ENCODE measurements around the gene CACFD1.
"Not testable (repeated sequence)": the region's sequence is repeated elsewhere in the genome, so short reads cannot be mapped to it uniquely, and the experiment has no call there.

Gene CACFD1

GRCh38 chr9:133440874-133441273, 18.9 kb upstream of the CACFD1 start:
- DNase-seq (ENCODE audit: low spot score), result no peak

- DNase-seq (ENCODE audit: low spot score), result no peak
Measured at GRCh38 chr9:133441571-133441970, 18.2 kb upstream of the CACFD1 start.

GRCh38 chr9:133443248-133443647, 16.5 kb upstream of the CACFD1 start:
- no peak for DNase-seq (ENCODE audit: low spot score)

- no peak for DNase-seq (ENCODE audit: low spot score)
Measured at GRCh38 chr9:133443982-133444381, 15.8 kb upstream of the CACFD1 start.

DNA sequence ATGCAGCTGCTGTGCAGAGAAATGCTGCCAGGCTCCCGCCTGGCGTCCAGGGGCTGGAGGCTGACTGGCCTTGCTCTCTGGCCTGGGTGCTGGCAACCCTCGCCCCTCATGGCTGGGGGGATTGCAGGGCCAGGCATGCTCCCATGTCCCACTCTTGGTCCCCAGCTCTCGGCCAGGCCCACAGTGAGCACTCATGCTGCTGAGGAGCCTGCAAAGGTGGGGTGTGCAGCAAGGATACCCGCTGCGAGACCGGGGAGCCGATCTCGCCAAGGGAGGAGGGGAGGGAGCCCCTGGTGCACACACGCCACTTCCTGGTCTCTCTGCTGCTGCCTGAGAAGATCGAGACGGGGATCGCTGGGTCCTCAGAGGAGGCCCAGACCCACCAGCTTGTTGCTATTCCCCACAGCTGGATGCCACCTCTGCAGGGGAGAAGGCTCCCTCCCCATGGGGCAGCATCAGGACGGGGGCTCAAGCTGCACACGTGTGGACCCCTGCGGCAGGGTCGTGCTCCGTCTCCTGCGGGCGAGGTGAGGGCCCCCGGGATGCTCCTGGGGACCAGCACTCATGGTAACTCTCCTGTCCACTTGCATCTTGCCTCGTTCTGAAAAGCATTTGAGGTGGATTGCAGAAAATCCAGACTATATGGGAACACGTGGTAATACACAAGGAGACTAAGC, 14.3 kb upstream of the CACFD1 start:
- no peak for DNase-seq (ENCODE audit: low spot score)

GRCh38 chr9:133448487-133448972, 11.2 kb upstream of the CACFD1 start:
- no peak for DNase-seq (ENCODE audit: low spot score)

GRCh38 chr9:133449760-133450159, 10.0 kb upstream of the CACFD1 start:
- peak; percentile 80 for DNase-seq (ENCODE audit: low spot score)

GRCh38 chr9:133451865-133452264, 7.9 kb upstream of the CACFD1 start:
- DNase-seq (ENCODE audit: low spot score), result not testable (repeated sequence)

- no peak for DNase-seq (ENCODE audit: low spot score)
Measured at GRCh38 chr9:133452562-133452961, 7.2 kb upstream of the CACFD1 start.

DNA sequence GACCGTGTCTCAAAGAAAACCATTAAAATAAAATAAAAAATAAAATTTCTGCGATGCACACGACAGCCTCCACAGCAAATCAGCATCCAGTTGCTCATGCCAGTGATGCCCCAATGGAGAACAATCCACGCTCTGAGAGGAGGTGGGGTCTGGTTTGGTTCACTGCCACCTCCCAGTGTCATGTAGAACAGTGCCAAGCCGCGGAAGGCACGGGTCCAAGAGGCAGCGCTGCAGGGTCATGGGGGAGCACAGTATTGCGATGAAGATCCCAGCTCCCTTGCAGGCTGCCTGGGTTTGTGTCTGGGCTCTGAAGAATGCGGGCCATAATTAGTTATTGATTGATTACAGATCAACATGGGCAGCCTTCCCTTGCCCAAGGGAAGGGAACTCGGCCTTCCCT, 6.1 kb upstream of the CACFD1 start:
- no peak for DNase-seq (ENCODE audit: low spot score)

DNA sequence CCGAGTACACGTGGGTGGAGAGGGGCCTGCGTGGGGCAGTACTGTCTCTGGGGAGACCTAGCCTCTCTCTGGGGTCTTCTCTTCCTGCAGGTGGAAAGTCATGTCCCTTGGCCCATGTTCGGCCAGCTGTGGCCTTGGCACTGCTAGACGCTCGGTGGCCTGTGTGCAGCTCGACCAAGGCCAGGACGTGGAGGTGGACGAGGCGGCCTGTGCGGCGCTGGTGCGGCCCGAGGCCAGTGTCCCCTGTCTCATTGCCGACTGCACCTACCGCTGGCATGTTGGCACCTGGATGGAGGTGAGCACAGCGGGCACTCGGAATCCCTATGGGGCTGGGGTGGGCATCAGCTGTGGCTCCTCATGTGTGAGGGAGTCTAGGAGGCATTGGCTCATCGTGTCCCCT, 5.5 kb upstream of the CACFD1 start:
- DNase-seq (ENCODE audit: low spot score), result no peak

DNA sequence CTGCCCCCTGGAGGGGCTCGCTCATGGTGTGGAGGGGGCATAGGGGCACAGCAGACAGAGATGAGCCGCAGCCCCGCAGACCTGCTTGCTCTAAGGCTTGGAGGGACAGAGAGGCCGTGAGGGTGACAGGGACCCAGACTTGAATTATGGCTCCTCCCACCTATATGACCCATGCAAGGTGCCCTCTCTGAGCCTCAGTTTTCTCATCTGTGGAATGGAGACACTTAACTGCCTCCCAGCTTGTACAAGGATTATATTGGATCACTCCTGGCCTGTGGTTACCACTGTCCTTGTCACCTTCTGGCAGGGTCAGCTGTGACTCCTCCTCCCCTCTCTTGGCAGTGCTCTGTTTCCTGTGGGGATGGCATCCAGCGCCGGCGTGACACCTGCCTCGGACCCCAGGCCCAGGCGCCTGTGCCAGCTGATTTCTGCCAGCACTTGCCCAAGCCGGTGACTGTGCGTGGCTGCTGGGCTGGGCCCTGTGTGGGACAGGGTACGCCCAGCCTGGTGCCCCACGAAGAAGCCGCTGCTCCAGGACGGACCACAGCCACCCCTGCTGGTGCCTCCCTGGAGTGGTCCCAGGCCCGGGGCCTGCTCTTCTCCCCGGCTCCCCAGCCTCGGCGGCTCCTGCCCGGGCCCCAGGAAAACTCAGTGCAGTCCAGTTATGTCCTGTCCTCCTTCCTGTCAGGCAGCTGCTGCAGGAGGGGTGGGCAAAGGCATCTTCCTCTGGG, 4.7 kb upstream of the CACFD1 start:
- no peak for DNase-seq (ENCODE audit: low spot score)

DNA sequence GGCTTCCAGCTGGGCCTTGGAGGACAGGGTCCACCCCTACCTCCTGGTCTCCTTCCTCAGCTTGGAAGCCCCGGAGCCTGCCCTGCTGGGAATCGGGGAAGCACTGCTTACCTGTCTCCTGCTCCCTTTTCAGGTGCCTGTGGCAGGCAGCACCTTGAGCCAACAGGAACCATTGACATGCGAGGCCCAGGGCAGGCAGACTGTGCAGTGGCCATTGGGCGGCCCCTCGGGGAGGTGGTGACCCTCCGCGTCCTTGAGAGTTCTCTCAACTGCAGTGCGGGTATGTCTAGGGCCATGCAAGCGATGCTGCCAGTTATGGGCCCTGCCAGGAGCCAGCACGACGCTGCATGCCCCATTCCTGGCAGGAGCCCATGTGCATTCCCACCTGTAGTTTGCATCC, 3.8 kb upstream of the CACFD1 start:
- no peak for DNase-seq (ENCODE audit: low spot score)

GRCh38 chr9:133456409-133456808, 3.4 kb upstream of the CACFD1 start:
- DNase-seq (ENCODE audit: low spot score), result no peak

DNA sequence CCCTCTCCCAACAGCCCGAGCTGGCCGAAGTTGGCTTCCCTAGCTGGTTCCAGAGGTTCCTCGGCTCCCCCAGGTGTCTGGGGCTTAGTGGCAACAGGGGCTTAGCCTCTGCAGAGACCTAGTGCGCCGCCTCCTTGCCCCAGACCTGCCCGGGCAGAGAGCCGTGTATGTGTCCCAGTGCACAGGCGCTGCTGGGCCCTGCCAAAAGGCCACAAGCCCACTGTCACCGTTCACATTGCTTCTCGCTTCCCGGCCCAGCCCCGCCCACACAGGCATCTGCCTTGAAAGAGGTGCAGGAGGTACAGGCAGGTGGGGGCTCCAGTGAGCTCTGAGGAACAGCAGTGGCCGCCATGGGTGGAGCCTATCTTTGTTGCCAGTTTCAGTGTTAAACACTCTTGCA, 2.5 kb upstream of the CACFD1 start:
- DNase-seq (ENCODE audit: low spot score), result no peak

DNA sequence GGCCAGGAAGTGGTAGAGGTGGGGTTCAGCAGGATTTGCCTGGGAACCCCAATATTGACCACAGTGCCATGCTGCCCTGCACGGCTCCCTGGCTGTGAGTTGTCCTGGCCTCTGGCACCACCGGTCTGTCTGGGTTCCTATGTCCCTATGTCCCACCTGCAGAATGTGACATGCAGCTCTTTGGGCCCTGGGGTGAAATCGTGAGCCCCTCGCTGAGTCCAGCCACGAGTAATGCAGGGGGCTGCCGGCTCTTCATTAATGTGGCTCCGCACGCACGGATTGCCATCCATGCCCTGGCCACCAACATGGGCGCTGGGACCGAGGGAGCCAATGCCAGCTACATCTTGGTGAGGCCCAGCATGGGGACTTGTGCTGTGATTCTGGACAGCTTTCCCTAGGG, 2.0 kb upstream of the CACFD1 start:
- DNase-seq (ENCODE audit: low spot score), result no peak

GRCh38 chr9:133458643-133459312, 1.0 kb upstream of the CACFD1 start:
- DNase-seq (ENCODE audit: low spot score), result no peak

DNA sequence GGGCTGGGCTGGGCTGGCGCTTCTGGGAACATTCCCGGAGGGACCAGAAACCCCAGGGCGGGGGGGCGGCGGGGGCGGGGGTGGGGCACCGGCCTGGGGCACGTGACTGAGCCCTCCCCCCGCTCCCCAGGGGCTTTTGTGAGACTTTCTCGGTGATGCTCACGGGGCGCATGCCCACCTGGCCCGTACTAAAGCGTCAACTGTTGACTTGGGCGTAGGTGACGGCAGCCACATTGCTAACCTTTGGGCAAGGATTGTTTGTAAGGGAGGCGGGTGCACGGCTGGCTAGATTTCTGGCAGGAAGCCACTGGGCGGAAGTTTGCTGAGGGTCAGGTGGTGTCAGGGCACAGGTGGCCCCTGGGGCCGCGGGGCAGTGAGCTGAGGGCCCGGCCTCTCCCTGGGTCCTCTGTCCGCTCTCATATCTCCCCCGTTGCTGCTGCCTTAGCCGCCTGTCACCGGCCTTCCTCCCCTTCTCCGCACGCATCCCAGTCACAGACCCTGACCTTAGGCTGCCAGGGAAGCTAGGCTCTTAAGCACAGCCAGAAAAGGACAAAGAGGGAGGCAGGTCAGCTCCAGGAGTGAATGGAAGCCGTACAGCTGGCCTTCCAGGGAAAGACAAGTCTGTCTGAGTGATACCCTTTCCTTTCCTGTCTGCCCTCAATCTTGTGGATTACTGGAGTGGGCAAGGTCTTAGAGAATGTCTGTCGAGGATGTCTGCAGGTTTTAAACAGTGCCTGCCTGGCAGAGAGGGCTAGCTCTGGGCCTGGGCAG, 812 bp downstream of the CACFD1 start:
- peak; percentile 63 for DNase-seq (ENCODE audit: low spot score)

DNA sequence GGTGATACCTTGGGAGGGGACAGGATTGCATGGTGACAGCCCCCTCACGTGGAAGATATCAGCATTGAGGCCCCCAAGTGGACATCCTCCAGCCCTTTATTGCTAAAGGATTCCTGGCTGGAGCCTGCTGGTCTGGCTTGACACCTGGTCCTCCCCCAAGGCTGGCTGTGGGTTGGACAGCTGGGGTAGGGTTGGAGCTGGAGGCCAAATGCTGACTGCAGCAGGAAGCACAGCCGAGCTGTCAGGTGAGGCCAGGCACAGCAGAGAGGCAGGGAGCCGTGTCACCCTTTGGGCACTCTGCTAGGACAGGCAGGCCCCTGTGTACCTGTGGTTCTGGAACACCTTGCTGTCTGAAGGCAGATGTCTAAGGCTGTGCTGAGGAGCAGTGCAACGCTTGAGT, 2.2 kb downstream of the CACFD1 start:
- DNase-seq (ENCODE audit: low spot score), result no peak

DNA sequence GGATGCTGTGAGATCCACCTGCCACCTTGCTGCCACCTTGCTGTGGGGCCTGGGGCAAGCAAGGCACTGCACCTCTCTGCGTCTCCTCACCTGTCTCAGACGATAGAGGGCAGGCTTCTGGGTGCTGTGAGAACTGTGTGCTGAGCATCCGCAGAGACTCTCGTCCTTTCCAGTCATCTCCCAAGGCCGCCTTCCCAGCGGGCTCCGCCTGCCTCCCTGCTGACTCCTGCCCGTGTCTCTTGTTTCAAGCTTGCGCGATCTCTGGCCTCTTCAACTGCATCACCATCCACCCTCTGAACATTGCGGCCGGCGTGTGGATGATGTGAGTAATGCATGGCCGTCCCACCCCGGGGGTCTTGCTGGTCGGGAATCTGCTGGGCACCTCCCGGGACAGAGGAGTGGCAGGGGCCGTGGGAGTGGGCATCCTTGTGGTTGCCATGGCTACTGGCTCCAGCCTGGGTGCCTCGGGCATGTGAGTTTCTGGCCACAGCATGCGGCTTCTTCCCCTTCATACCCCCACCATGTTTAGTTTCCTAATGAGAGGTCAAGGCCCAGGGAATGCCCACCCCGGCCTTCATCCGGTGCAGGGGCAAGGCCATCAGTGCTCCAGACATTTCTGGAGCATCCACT, 3.6 kb downstream of the CACFD1 start:
- peak; percentile 22 for DNase-seq (ENCODE audit: low spot score)

- no peak for DNase-seq (ENCODE audit: low spot score)
Measured at GRCh38 chr9:133463864-133464615, 4.3 kb downstream of the CACFD1 start.
